GM23338 (cell line): ENCODE results near the gene LIPG. TPM values are rescaled to one million over a fixed set of nuclear protein-coding genes. Genes with fewer than 3 reads are reported as not detected.

Source experiments
- ATAC-seq: fragments of 200-7000 bp; cut with Tn5 transposase; 3 replicates; pipeline ENCODE4 v1.9.1; 2020
- DNase-seq: peaks from one replicate; pipeline ENCODE4 v3.0.0-alpha.2; 2015; ENCODE audit warnings: low spot score
- H2AFZ ChIP-seq: fragments of 200-600 bp; sonication (generic); 2 replicates; pipeline ENCODE4 v1.8.0; 2016; ENCODE audit warnings: antibody characterized with exemption, mild to moderate bottlenecking, moderate library complexity
- H3F3A ChIP-seq: fragments of 200-600 bp; sonication (generic); replicated peaks from 2 replicates; pipeline ENCODE4 v1.8.0; 2017; ENCODE audit warnings: antibody characterized with exemption, mixed run types, low read depth
- H3K27ac ChIP-seq: fragments of 200-600 bp; sonication (generic); 2 replicates; pipeline ENCODE4 v1.6.1; 2016; ENCODE audit warnings: low read depth
- H3K27me3 ChIP-seq: fragments of 200-600 bp; sonication (generic); 2 replicates; pipeline ENCODE4 v1.8.0; 2016; ENCODE audit warnings: mild to moderate bottlenecking, mixed run types, moderate library complexity; ENCODE audit not compliant: insufficient read depth
- H3K36me3 ChIP-seq: fragments of 200-600 bp; sonication (generic); 2 replicates; pipeline ENCODE4 v1.8.0; 2016; ENCODE audit warnings: mild to moderate bottlenecking; ENCODE audit not compliant: insufficient read depth
- H3K4me1 ChIP-seq: fragments of 200-600 bp; sonication (generic); 2 replicates; pipeline ENCODE4 v1.8.0; 2016; ENCODE audit warnings: mild to moderate bottlenecking, moderate library complexity; ENCODE audit not compliant: insufficient read depth
- H3K4me2 ChIP-seq: fragments of 200-600 bp; sonication (generic); 2 replicates; pipeline ENCODE4 v1.7.1; 2017; ENCODE audit warnings: mixed run types
- H3K4me3 ChIP-seq: fragments of 200-600 bp; sonication (generic); 2 replicates; pipeline ENCODE4 v1.6.1; 2016; ENCODE audit warnings: mixed run types
- H3K79me2 ChIP-seq: fragments of 200-600 bp; sonication (generic); replicated peaks from 2 replicates; pipeline ENCODE4 v1.8.0; 2017; ENCODE audit warnings: mild to moderate bottlenecking; ENCODE audit not compliant: insufficient read depth
- H3K9me2 ChIP-seq: fragments of 200-600 bp; sonication (generic); 2 replicates; pipeline ENCODE4 v1.8.0; 2017; ENCODE audit not compliant: insufficient read depth
- H4K20me1 ChIP-seq: fragments of 200-600 bp; sonication (generic); replicated peaks from 2 replicates; pipeline ENCODE4 v1.8.0; 2017; ENCODE audit warnings: mild to moderate bottlenecking; ENCODE audit not compliant: insufficient read depth
- H3K27ac Mint-ChIP-seq: 2 replicates; pipeline ENCODE4 v1.8.0; 2020; ENCODE audit warnings: inconsistent platforms, mild to moderate bottlenecking, moderate library complexity, mixed read lengths
- H3K27me3 Mint-ChIP-seq: 3 replicates; pipeline ENCODE4 v1.8.0; 2022; ENCODE audit warnings: low read depth, mild to moderate bottlenecking, moderate library complexity, mixed read lengths, inconsistent platforms; ENCODE audit not compliant: insufficient read depth, poor library complexity
- H3K36me3 Mint-ChIP-seq: 3 replicates; pipeline ENCODE4 v1.8.0; 2021; ENCODE audit warnings: low read depth, mild to moderate bottlenecking, inconsistent platforms, moderate library complexity, mixed read lengths
- H3K4me1 Mint-ChIP-seq: 3 replicates; pipeline ENCODE4 v1.8.0; 2020; ENCODE audit warnings: mild to moderate bottlenecking, inconsistent platforms, mixed read lengths
- H3K4me3 Mint-ChIP-seq: 3 replicates; pipeline ENCODE4 v1.8.0; 2021; ENCODE audit warnings: moderate library complexity, mild to moderate bottlenecking, inconsistent platforms, mixed read lengths
- H3K9me3 Mint-ChIP-seq: 3 replicates; pipeline ENCODE4 v1.8.0; 2020; ENCODE audit warnings: moderate library complexity, mild to moderate bottlenecking, inconsistent platforms, mixed read lengths
- CTCF ChIP-seq, 2 experiments: fragments of 200-600 bp in 1 of 2; sonication (generic) in 1 of 2; conservative IDR thresholded peaks; 2 replicates each; pipeline versions ENCODE4 v1.5.1 to v1.6.1; 2016 to 2017; ENCODE audit warnings: antibody characterized with exemption in 2 of 2, low read depth in 2 of 2, mild to moderate bottlenecking in 2 of 2, moderate library complexity in 1 of 2
- EZH2phosphoT487 ChIP-seq: fragments of 200-600 bp; sonication (generic); IDR thresholded peaks from one replicate; pipeline ENCODE4 v1.8.1; 2018; ENCODE audit warnings: antibody characterized with exemption; ENCODE audit not compliant: unreplicated experiment
- JUNB ChIP-seq: IDR thresholded peaks from one replicate; pipeline ENCODE4 v1.6.1; 2016; ENCODE audit warnings: antibody characterized with exemption; ENCODE audit not compliant: unreplicated experiment
- NANOG ChIP-seq: IDR thresholded peaks from 2 replicates; pipeline ENCODE4 v1.6.1; 2016; ENCODE audit warnings: antibody characterized with exemption, borderline replicate concordance
- POLR2AphosphoS5 ChIP-seq: IDR thresholded peaks from 2 replicates; pipeline ENCODE4 v1.6.1; 2016; ENCODE audit warnings: antibody characterized with exemption, low read depth
- STAT1 ChIP-seq: IDR thresholded peaks from one replicate; pipeline ENCODE4 v1.6.1; 2016; ENCODE audit warnings: antibody characterized with exemption; ENCODE audit not compliant: unreplicated experiment
- ZNF331 ChIP-seq: fragments of 250-450 bp; sonication (Bioruptor Pico); IDR thresholded peaks from 2 replicates; pipeline ENCODE4 v1.5.0; 2020; ENCODE audit warnings: low read depth, mild to moderate bottlenecking, moderate library complexity
- polyA plus RNA-seq: library from polyadenylated mRNA; unstranded; fragments of >200 nt; fragmentation: Nextera tagmentation; extraction: Ambion mirVana; gene quantifications from 2 replicates; pipeline ENCODE4 v1.2.1, GENCODE V29; 2016
- total RNA-seq: library from RNA; depleted of rRNA; stranded (reverse); fragments of >200 nt; shearing (Covaris generic); gene quantifications from 2 replicates; pipeline ENCODE4 v1.2.3, GENCODE V29; 2014
- TF ChIP-seq, protein P1 (sequence below): fragments of 250-450 bp; sonication (Bioruptor Pico); IDR thresholded peaks from 2 replicates; pipeline ENCODE4 v1.5.0; 2020; ENCODE audit warnings: mild to moderate bottlenecking, moderate library complexity
- TF ChIP-seq, protein P2 (sequence below): IDR thresholded peaks from one replicate; pipeline ENCODE4 v1.6.1; 2018; ENCODE audit warnings: antibody characterized with exemption; ENCODE audit not compliant: unreplicated experiment

LIPG gene
- total and polyA plus RNA-seq, 2 experiments from 2014 or later: 4.9 to 17.7 TPM

DNA sequence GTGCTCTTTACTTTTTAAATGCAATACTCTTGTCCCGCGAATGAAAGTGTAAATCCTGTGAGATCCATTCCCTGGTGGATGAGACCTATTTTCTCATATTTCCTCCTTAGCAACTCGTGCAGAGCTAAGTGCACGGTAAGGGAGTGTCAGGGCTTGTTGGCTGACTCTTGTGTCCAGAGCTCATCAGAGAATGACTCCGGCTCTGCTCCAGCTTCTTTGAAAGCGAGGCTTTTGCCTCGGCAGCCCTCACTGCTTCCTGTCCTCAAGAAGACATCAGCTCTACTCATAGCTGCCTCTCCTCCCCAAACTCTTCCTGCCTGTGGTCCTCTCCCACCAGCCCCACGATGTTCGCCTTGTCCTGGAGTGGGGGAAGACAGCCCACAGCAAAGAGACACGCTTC lies 70.7 kb downstream of the LIPG start (continued):
- TF ChIP-seq, protein P1, sequence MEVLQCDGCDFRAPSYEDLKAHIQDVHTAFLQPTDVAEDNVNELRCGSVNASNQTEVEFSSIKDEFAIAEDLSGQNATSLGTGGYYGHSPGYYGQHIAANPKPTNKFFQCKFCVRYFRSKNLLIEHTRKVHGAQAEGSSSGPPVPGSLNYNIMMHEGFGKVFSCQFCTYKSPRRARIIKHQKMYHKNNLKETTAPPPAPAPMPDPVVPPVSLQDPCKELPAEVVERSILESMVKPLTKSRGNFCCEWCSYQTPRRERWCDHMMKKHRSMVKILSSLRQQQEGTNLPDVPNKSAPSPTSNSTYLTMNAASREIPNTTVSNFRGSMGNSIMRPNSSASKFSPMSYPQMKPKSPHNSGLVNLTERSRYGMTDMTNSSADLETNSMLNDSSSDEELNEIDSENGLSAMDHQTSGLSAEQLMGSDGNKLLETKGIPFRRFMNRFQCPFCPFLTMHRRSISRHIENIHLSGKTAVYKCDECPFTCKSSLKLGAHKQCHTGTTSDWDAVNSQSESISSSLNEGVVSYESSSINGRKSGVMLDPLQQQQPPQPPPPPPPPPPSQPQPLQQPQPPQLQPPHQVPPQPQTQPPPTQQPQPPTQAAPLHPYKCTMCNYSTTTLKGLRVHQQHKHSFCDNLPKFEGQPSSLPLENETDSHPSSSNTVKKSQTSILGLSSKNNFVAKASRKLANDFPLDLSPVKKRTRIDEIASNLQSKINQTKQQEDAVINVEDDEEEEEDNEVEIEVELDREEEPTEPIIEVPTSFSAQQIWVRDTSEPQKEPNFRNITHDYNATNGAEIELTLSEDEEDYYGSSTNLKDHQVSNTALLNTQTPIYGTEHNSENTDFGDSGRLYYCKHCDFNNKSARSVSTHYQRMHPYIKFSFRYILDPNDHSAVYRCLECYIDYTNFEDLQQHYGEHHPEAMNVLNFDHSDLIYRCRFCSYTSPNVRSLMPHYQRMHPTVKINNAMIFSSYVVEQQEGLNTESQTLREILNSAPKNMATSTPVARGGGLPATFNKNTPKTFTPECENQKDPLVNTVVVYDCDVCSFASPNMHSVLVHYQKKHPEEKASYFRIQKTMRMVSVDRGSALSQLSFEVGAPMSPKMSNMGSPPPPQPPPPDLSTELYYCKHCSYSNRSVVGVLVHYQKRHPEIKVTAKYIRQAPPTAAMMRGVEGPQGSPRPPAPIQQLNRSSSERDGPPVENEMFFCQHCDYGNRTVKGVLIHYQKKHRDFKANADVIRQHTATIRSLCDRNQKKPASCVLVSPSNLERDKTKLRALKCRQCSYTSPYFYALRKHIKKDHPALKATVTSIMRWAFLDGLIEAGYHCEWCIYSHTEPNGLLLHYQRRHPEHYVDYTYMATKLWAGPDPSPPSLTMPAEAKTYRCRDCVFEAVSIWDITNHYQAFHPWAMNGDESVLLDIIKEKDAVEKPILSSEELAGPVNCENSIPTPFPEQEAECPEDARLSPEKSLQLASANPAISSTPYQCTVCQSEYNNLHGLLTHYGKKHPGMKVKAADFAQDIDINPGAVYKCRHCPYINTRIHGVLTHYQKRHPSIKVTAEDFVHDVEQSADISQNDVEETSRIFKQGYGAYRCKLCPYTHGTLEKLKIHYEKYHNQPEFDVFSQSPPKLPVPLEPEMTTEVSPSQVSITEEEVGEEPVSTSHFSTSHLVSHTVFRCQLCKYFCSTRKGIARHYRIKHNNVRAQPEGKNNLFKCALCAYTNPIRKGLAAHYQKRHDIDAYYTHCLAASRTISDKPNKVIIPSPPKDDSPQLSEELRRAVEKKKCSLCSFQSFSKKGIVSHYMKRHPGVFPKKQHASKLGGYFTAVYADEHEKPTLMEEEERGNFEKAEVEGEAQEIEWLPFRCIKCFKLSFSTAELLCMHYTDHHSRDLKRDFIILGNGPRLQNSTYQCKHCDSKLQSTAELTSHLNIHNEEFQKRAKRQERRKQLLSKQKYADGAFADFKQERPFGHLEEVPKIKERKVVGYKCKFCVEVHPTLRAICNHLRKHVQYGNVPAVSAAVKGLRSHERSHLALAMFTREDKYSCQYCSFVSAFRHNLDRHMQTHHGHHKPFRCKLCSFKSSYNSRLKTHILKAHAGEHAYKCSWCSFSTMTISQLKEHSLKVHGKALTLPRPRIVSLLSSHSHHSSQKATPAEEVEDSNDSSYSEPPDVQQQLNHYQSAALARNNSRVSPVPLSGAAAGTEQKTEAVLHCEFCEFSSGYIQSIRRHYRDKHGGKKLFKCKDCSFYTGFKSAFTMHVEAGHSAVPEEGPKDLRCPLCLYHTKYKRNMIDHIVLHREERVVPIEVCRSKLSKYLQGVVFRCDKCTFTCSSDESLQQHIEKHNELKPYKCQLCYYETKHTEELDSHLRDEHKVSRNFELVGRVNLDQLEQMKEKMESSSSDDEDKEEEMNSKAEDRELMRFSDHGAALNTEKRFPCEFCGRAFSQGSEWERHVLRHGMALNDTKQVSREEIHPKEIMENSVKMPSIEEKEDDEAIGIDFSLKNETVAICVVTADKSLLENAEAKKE (CRISPR knock-in tag): no peak
- TF ChIP-seq EZH2phosphoT487 (no peak), NANOG (no peak)
- TF ChIP-seq, protein P2, sequence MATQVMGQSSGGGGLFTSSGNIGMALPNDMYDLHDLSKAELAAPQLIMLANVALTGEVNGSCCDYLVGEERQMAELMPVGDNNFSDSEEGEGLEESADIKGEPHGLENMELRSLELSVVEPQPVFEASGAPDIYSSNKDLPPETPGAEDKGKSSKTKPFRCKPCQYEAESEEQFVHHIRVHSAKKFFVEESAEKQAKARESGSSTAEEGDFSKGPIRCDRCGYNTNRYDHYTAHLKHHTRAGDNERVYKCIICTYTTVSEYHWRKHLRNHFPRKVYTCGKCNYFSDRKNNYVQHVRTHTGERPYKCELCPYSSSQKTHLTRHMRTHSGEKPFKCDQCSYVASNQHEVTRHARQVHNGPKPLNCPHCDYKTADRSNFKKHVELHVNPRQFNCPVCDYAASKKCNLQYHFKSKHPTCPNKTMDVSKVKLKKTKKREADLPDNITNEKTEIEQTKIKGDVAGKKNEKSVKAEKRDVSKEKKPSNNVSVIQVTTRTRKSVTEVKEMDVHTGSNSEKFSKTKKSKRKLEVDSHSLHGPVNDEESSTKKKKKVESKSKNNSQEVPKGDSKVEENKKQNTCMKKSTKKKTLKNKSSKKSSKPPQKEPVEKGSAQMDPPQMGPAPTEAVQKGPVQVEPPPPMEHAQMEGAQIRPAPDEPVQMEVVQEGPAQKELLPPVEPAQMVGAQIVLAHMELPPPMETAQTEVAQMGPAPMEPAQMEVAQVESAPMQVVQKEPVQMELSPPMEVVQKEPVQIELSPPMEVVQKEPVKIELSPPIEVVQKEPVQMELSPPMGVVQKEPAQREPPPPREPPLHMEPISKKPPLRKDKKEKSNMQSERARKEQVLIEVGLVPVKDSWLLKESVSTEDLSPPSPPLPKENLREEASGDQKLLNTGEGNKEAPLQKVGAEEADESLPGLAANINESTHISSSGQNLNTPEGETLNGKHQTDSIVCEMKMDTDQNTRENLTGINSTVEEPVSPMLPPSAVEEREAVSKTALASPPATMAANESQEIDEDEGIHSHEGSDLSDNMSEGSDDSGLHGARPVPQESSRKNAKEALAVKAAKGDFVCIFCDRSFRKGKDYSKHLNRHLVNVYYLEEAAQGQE: no peak

- H3F3A ChIP-seq: no peaks in the 10 kb centered on the region
- no peak overlapping the region for H3K4me2 ChIP-seq
- H2AFZ ChIP-seq: no peak overlapping the region
- H3K27me3 ChIP-seq: no peaks in the 10 kb centered on the region
- no peaks in the 10 kb centered on the region for H3K9me2 ChIP-seq
- ATAC-seq: no peak
- no peak overlapping the region for H3K27ac ChIP-seq
- H3K9me3 Mint-ChIP-seq: peaks cover 6% of the 10 kb centered on the region; the same call in 2 of the 3 replicates
- no peak overlapping the region for H3K4me3 Mint-ChIP-seq
- no peak for DNase-seq
- no peaks in the 10 kb centered on the region for H4K20me1 ChIP-seq
- H3K4me1 Mint-ChIP-seq: no peaks in the 10 kb centered on the region
- H3K4me1 ChIP-seq: no peaks in the 10 kb centered on the region
- 0 out of 3 replicates have a peak, but pooled peaks cover 4% of the 10 kb centered on the region for H3K36me3 Mint-ChIP-seq
- H3K27me3 Mint-ChIP-seq: peaks cover 7% of the 10 kb centered on the region
- H3K27ac Mint-ChIP-seq: no peak overlapping the region
- no peaks in the 10 kb centered on the region for H3K36me3 ChIP-seq
- no peak overlapping the region for H3K4me3 ChIP-seq
- no peaks in the 10 kb centered on the region for H3K79me2 ChIP-seq
- TF ChIP-seq, protein P2: no peak
- TF ChIP-seq STAT1: no peak
- no peak for TF ChIP-seq ZNF331
- no peak for TF ChIP-seq POLR2AphosphoS5
- TF ChIP-seq CTCF (conservative IDR thresholded peaks at IDR 0.05; ENCODE audit: low read depth in 2 of 2): no peak
- TF ChIP-seq JUNB: no peak
- TF ChIP-seq NANOG: no peak
Observed at GRCh38 chr18:49638209-49638785, 76.4 kb downstream of the LIPG start.
